Gastroesophageal sphincter (tissue), 3 donors: ENCODE data around the gene GALNTL6.

Experiments
- CTCF ChIP-seq, 4 experiments: fragments of 200-600 bp in 2 of 4; fragments of 450-650 bp in 2 of 4; sonication (generic) in 1 of 4; IDR thresholded peaks; one replicate each; pipeline ENCODE4 v1.5.1; 2017 to 2019; ENCODE audit warnings: antibody characterized with exemption in 4 of 4, mild to moderate bottlenecking in 2 of 4, moderate library complexity in 2 of 4
- POLR2A ChIP-seq, 2 donors: fragments of 450-650 bp; IDR thresholded peaks; one replicate each; pipeline ENCODE4 v1.6.1; 2017; ENCODE audit warnings: antibody characterized with exemption in 2 of 2, mild to moderate bottlenecking in 2 of 2, moderate library complexity in 1 of 2
- POLR2AphosphoS5 ChIP-seq: sonication (generic); formaldehyde crosslinking; IDR thresholded peaks from one replicate; pipeline ENCODE4 v1.6.1; 2017; ENCODE audit warnings: antibody characterized with exemption

- TF ChIP-seq POLR2A (IDR thresholded peaks at IDR 0.05) (no peak), POLR2AphosphoS5 (no peak), CTCF (IDR thresholded peaks at IDR 0.05) (no peak)
Measured at GRCh38 chr4:172011196-172011595, 198.0 kb downstream of the GALNTL6 start.
